Chondrocyte (in vitro differentiated cells): ENCODE measurements around the gene TSC22D1. TPM values are rescaled to one million over a fixed set of nuclear protein-coding genes. Genes with fewer than 3 reads are reported as not detected.
"Not testable (repeated sequence)": the region's sequence is repeated elsewhere in the genome, so short reads cannot be mapped to it uniquely, and the experiment has no call there.

Source experiments
- DNase-seq: peaks from one replicate; pipeline ENCODE4 v3.0.0; 2021; ENCODE audit warnings: mixed read lengths, low spot score
- H3K27ac Mint-ChIP-seq: one replicate; pipeline ENCODE4 v1.8.0; 2021; ENCODE audit warnings: mild to moderate bottlenecking, moderate library complexity, mixed read lengths; ENCODE audit not compliant: unreplicated experiment
- H3K27me3 Mint-ChIP-seq: 2 replicates; pipeline ENCODE4 v1.8.0; 2021; ENCODE audit warnings: low read depth, mixed read lengths
- H3K36me3 Mint-ChIP-seq: 2 replicates; pipeline ENCODE4 v1.8.0; 2021; ENCODE audit warnings: low read depth, mixed read lengths
- H3K4me1 Mint-ChIP-seq: 2 replicates; pipeline ENCODE4 v1.8.0; 2021; ENCODE audit warnings: low read depth, mild to moderate bottlenecking, mixed read lengths
- H3K4me3 Mint-ChIP-seq: one replicate; pipeline ENCODE4 v1.8.0; 2021; ENCODE audit warnings: mild to moderate bottlenecking, moderate library complexity, mixed read lengths; ENCODE audit not compliant: unreplicated experiment
- H3K9me3 Mint-ChIP-seq: 2 replicates; pipeline ENCODE4 v1.8.0; 2021; ENCODE audit warnings: low read depth, mixed read lengths
- CTCF ChIP-seq: fragments of 200-600 bp; sonication (generic); IDR thresholded peaks from 2 replicates; pipeline ENCODE4 v1.5.0; 2021; ENCODE audit warnings: antibody characterized with exemption, mild to moderate bottlenecking, moderate library complexity
- total RNA-seq: library from RNA; stranded (reverse); gene quantifications from 3 replicates; pipeline ENCODE4 v1.2.1, GENCODE V29; 2021

Gene TSC22D1
- total RNA-seq, 1 donor from 2014 or later = 125 TPM

- Mint-ChIP-seq H3K9me3 (no peaks in the 10 kb centered on the region), H3K4me3 (no peak overlapping the region), H3K4me1 (peaks cover 13% of the 10 kb centered on the region), H3K36me3 (peaks cover 2% of the 10 kb centered on the region), H3K27ac (no peak overlapping the region), H3K27me3 (no peaks in the 10 kb centered on the region)
- no peak for TF ChIP-seq CTCF
- DNase-seq = no peak
Measured at GRCh38 chr13:44519642-44520041, 56.5 kb downstream of the TSC22D1 start.

DNA sequence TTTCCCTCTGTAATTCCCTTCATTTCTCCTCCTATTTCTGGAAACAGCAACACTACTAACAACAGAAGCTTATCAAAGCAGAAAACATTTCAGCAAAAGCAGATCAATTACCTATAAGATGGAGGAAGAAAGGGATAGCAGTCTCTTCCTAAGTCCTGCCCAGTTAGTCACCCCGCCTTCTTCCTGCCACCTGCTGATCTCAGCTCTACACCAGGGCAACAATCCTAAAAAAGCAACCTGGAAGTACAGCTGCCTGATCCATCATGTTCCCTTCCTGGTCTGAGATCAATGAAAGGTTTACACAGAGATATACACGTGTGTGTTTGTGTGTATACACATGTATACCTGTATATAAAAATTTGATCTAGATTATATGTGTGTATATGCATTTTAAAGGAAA, 59.4 kb downstream of the TSC22D1 start:
- Mint-ChIP-seq H3K27me3 (no peaks in the 10 kb centered on the region), H3K36me3 (peaks cover 13% of the 10 kb centered on the region), H3K27ac (no peak overlapping the region), H3K4me1 (peaks cover 7% of the 10 kb centered on the region), H3K4me3 (no peak overlapping the region), H3K9me3 (no peaks in the 10 kb centered on the region)
- DNase-seq = no peak
- no peak for TF ChIP-seq CTCF

- Mint-ChIP-seq H3K36me3 (peaks cover 17% of the 10 kb centered on the region), H3K27me3 (no peaks in the 10 kb centered on the region), H3K4me3 (no peak overlapping the region)
Measured at GRCh38 chr13:44514278-44514677, 61.9 kb downstream of the TSC22D1 start.

GRCh38 chr13:44509853-44510252, 66.3 kb downstream of the TSC22D1 start:
- peaks cover 27% of the 10 kb centered on the region for H3K4me1 Mint-ChIP-seq
- not testable (repeated sequence) for H3K27me3 Mint-ChIP-seq, H3K27ac Mint-ChIP-seq, H3K9me3 Mint-ChIP-seq, H3K4me3 Mint-ChIP-seq, DNase-seq
- peaks cover 21% of the 10 kb centered on the region for H3K36me3 Mint-ChIP-seq

More at GRCh38 chr13:44514278-44514677, 61.9 kb downstream of the TSC22D1 start:
- no peaks in the 10 kb centered on the region for H3K9me3 Mint-ChIP-seq
- H3K4me1 Mint-ChIP-seq = peaks cover 4% of the 10 kb centered on the region
- no peak overlapping the region for H3K27ac Mint-ChIP-seq
- no peak for TF ChIP-seq CTCF
- DNase-seq = no peak

DNA sequence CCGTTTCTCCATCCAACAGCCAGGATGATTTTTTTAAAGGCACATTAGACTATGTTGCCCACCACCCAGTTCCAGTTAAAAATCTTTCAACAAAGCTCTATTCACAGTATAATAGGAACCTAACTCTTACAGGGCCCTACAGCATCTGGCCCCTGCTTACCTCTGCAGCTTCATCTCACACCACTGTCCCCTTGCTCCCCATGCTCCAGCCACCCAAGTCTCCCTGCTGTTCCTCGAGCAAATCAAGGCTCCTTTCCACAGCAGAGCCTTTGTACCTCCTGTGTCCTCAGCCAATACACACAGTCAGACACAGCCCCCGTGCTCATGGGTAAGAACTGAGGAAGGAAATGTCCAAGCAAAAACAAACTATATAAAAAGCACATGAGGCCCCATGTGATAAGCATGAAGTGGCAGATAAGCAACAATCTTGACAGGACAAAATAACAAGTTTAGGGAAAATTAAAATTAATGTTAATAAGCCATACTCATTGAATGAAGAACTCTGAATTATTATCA, 67.5 kb downstream of the TSC22D1 start:
- no peak overlapping the region for H3K27ac Mint-ChIP-seq

More for the DNA sequence above, 67.5 kb downstream of the TSC22D1 start:
- Mint-ChIP-seq H3K27me3 (no peaks in the 10 kb centered on the region), H3K36me3 (peaks cover 16% of the 10 kb centered on the region), H3K9me3 (no peaks in the 10 kb centered on the region), H3K4me1 (peaks cover 33% of the 10 kb centered on the region), H3K4me3 (no peak overlapping the region)
- no peak for DNase-seq
- no peak for TF ChIP-seq CTCF
